ENCODE measurements around the gene ITGA1.

DNA sequence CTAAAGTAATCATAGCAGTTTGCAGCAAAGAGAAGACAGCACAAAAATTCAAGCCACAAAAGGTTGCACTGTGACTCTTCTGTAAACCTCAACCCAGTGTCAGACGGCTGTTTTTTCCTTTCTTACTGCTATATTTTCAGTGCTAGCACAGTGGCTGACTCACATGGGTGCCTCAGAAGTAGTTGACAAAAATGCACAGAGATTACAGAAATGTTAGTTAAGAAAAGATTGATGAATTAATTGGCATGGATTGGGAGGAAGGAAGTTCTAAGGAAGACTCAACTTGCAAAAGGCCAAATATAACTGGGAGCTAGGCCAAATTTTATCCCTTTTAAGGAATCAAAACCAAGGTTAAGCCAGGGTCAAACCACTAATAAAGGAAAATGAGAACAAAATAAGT lies 43.7 kb upstream of the ITGA1 start:
- TF ChIP-seq, protein P1, sequence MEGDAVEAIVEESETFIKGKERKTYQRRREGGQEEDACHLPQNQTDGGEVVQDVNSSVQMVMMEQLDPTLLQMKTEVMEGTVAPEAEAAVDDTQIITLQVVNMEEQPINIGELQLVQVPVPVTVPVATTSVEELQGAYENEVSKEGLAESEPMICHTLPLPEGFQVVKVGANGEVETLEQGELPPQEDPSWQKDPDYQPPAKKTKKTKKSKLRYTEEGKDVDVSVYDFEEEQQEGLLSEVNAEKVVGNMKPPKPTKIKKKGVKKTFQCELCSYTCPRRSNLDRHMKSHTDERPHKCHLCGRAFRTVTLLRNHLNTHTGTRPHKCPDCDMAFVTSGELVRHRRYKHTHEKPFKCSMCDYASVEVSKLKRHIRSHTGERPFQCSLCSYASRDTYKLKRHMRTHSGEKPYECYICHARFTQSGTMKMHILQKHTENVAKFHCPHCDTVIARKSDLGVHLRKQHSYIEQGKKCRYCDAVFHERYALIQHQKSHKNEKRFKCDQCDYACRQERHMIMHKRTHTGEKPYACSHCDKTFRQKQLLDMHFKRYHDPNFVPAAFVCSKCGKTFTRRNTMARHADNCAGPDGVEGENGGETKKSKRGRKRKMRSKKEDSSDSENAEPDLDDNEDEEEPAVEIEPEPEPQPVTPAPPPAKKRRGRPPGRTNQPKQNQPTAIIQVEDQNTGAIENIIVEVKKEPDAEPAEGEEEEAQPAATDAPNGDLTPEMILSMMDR (IDR thresholded peaks at IDR 0.05; ENCODE audit: low read depth, low read length, missing input control) = no peak
- TF ChIP-seq, protein P2, sequence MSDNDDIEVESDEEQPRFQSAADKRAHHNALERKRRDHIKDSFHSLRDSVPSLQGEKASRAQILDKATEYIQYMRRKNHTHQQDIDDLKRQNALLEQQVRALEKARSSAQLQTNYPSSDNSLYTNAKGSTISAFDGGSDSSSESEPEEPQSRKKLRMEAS (IDR thresholded peaks at IDR 0.05) = peak; percentile 23
- TF ChIP-seq, protein P3, sequence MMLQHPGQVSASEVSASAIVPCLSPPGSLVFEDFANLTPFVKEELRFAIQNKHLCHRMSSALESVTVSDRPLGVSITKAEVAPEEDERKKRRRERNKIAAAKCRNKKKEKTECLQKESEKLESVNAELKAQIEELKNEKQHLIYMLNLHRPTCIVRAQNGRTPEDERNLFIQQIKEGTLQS (IDR thresholded peaks at IDR 0.05) = no peak
- TF ChIP-seq EGR1 (IDR thresholded peaks at IDR 0.05; ENCODE audit: low read depth in 2 of 2) = no peak
- TF ChIP-seq SP1 (IDR thresholded peaks at IDR 0.05) = no peak
- TF ChIP-seq HNF4A (conservative IDR thresholded peaks at IDR 0.05) = no peak
- TF ChIP-seq, protein P4, sequence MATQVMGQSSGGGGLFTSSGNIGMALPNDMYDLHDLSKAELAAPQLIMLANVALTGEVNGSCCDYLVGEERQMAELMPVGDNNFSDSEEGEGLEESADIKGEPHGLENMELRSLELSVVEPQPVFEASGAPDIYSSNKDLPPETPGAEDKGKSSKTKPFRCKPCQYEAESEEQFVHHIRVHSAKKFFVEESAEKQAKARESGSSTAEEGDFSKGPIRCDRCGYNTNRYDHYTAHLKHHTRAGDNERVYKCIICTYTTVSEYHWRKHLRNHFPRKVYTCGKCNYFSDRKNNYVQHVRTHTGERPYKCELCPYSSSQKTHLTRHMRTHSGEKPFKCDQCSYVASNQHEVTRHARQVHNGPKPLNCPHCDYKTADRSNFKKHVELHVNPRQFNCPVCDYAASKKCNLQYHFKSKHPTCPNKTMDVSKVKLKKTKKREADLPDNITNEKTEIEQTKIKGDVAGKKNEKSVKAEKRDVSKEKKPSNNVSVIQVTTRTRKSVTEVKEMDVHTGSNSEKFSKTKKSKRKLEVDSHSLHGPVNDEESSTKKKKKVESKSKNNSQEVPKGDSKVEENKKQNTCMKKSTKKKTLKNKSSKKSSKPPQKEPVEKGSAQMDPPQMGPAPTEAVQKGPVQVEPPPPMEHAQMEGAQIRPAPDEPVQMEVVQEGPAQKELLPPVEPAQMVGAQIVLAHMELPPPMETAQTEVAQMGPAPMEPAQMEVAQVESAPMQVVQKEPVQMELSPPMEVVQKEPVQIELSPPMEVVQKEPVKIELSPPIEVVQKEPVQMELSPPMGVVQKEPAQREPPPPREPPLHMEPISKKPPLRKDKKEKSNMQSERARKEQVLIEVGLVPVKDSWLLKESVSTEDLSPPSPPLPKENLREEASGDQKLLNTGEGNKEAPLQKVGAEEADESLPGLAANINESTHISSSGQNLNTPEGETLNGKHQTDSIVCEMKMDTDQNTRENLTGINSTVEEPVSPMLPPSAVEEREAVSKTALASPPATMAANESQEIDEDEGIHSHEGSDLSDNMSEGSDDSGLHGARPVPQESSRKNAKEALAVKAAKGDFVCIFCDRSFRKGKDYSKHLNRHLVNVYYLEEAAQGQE (IDR thresholded peaks at IDR 0.05) = no peak
- TF ChIP-seq JUND (IDR thresholded peaks at IDR 0.05) = no peak
- TF ChIP-seq TAF1 (conservative IDR thresholded peaks at IDR 0.05) = no peak
- TF ChIP-seq GABPA (IDR thresholded peaks at IDR 0.05 in 1 of 2, conservative IDR thresholded peaks at IDR 0.05 in 1 of 2) = no peak
- TF ChIP-seq, protein P5, sequence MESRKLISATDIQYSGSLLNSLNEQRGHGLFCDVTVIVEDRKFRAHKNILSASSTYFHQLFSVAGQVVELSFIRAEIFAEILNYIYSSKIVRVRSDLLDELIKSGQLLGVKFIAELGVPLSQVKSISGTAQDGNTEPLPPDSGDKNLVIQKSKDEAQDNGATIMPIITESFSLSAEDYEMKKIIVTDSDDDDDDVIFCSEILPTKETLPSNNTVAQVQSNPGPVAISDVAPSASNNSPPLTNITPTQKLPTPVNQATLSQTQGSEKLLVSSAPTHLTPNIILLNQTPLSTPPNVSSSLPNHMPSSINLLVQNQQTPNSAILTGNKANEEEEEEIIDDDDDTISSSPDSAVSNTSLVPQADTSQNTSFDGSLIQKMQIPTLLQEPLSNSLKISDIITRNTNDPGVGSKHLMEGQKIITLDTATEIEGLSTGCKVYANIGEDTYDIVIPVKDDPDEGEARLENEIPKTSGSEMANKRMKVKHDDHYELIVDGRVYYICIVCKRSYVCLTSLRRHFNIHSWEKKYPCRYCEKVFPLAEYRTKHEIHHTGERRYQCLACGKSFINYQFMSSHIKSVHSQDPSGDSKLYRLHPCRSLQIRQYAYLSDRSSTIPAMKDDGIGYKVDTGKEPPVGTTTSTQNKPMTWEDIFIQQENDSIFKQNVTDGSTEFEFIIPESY (IDR thresholded peaks at IDR 0.05) = no peak
- no peak for TF ChIP-seq YY1 (IDR thresholded peaks at IDR 0.05)
- peak in 1 of 2 donors; percentile 35 for TF ChIP-seq RAD21 (IDR thresholded peaks at IDR 0.05)
- TF ChIP-seq RXRA (IDR thresholded peaks at IDR 0.05) = peak in 1 of 2 donors; percentile 37

Measured in liver (tissue), 3 donors.